NOMO-1 treated with DMSO at 0.1 percent for 48 hours (cell line): ENCODE measurements around the gene SOCS2.

ENCODE experiments used
- DNase-seq: peaks from one replicate; lab custom pipeline; 2025; ENCODE audit not compliant: unreplicated experiment; lab: John Stamatoyannopoulos, UW

SOCS2 gene

GRCh38 chr12:93626160-93626559, 53.7 kb downstream of the SOCS2 start:
- no peak for DNase-seq
